H9 (cell line): Measurements from ENCODE around the gene NEMP2. TPM values are rescaled to one million over a fixed set of nuclear protein-coding genes. Genes with fewer than 3 reads are reported as not detected.

ENCODE experiments used
- DNase-seq: peaks from one replicate; pipeline ENCODE4 v3.0.0-alpha.2; 2017
- H2AFZ ChIP-seq: one replicate; pipeline ENCODE4 v1.6.1; 2013; ENCODE audit warnings: mild to moderate bottlenecking, low read length, control low read depth, moderate library complexity
- H2AK5ac ChIP-seq: 2 replicates; pipeline ENCODE4 v1.6.1; 2013; ENCODE audit warnings: low read length, control low read depth, mixed read lengths; ENCODE audit not compliant: insufficient read length
- H2BK120ac ChIP-seq: one replicate; pipeline ENCODE4 v1.6.1; 2013; ENCODE audit warnings: low read depth, mild to moderate bottlenecking, low read length, control low read depth, inconsistent platforms; ENCODE audit not compliant: poor library complexity, severe bottlenecking
- H2BK12ac ChIP-seq: 2 replicates; pipeline ENCODE4 v1.6.1; 2013; ENCODE audit warnings: low read length, control low read depth, mixed read lengths, low read depth; ENCODE audit not compliant: insufficient read length
- H2BK15ac ChIP-seq: 2 replicates; pipeline ENCODE4 v1.6.1; 2013; ENCODE audit warnings: low read depth, low read length, control low read depth
- H2BK20ac ChIP-seq: one replicate; pipeline ENCODE4 v1.6.1; 2013; ENCODE audit warnings: low read depth, mild to moderate bottlenecking, low read length, control low read depth, inconsistent platforms; ENCODE audit not compliant: poor library complexity, severe bottlenecking
- H2BK5ac ChIP-seq: 2 replicates; pipeline ENCODE4 v1.6.1; 2013; ENCODE audit warnings: low read length, control low read depth, mixed read lengths; ENCODE audit not compliant: insufficient read length
- H3K14ac ChIP-seq: 2 replicates; pipeline ENCODE4 v1.6.1; 2013; ENCODE audit warnings: low read length, control low read depth; ENCODE audit not compliant: insufficient read depth
- H3K18ac ChIP-seq: 2 replicates; pipeline ENCODE4 v1.6.1; 2013; ENCODE audit warnings: low read depth, mild to moderate bottlenecking, mixed read lengths, low read length, control low read depth; ENCODE audit not compliant: insufficient read length
- H3K23ac ChIP-seq: 2 replicates; pipeline ENCODE4 v1.6.1; 2013; ENCODE audit warnings: low read length, control low read depth, mixed read lengths, low read depth; ENCODE audit not compliant: insufficient read length
- H3K23me2 ChIP-seq: 2 replicates; pipeline ENCODE4 v1.6.1; 2013; ENCODE audit warnings: low read depth, mild to moderate bottlenecking, mixed read lengths, low read length, control low read depth; ENCODE audit not compliant: insufficient read length, poor library complexity, severe bottlenecking
- H3K27ac ChIP-seq: 2 replicates; pipeline ENCODE4 v1.5.1; 2013; ENCODE audit warnings: low read length, control low read depth, mixed read lengths, low read depth; ENCODE audit not compliant: insufficient read length
- H3K27me3 ChIP-seq: 2 replicates; pipeline ENCODE4 v1.6.1; 2013; ENCODE audit warnings: low read length, control low read depth, inconsistent platforms; ENCODE audit not compliant: insufficient read depth
- H3K4ac ChIP-seq: 2 replicates; pipeline ENCODE4 v1.6.1; 2013; ENCODE audit warnings: low read depth, mild to moderate bottlenecking, control low read depth, inconsistent platforms, low read length, moderate library complexity
- H3K4me1 ChIP-seq: 2 replicates; pipeline ENCODE4 v1.6.1; 2013; ENCODE audit warnings: low read length, control low read depth, inconsistent platforms; ENCODE audit not compliant: insufficient read depth
- H3K4me2 ChIP-seq: 2 replicates; pipeline ENCODE4 v1.6.1; 2013; ENCODE audit warnings: low read length, control low read depth, mixed read lengths; ENCODE audit not compliant: insufficient read length, insufficient read depth
- H3K56ac ChIP-seq: 2 replicates; pipeline ENCODE4 v1.6.1; 2013; ENCODE audit warnings: low read depth, mild to moderate bottlenecking, mixed read lengths, low read length, control low read depth; ENCODE audit not compliant: insufficient read length
- H3K79me1 ChIP-seq: 2 replicates; pipeline ENCODE4 v1.6.1; 2013; ENCODE audit warnings: low read depth, mild to moderate bottlenecking, moderate library complexity, low read length, control low read depth, inconsistent platforms; ENCODE audit not compliant: insufficient read depth, poor library complexity, severe bottlenecking
- H3K79me2 ChIP-seq: 2 replicates; pipeline ENCODE4 v1.6.1; 2013; ENCODE audit warnings: low read length, control low read depth, inconsistent platforms; ENCODE audit not compliant: insufficient read depth
- H3K9ac ChIP-seq: 2 replicates; pipeline ENCODE4 v1.6.1; 2013; ENCODE audit warnings: low read length, control low read depth, mixed read lengths; ENCODE audit not compliant: insufficient read length; ENCODE audit errors: extremely low read depth
- H3K9me3 ChIP-seq: one replicate; pipeline ENCODE4 v1.6.1; 2013; ENCODE audit warnings: low read depth, low read length, inconsistent platforms; ENCODE audit not compliant: control insufficient read depth
- H3T11ph ChIP-seq: one replicate; pipeline ENCODE4 v1.6.1; 2013; ENCODE audit warnings: mild to moderate bottlenecking, low read length, control low read depth, inconsistent platforms
- H4K20me1 ChIP-seq: one replicate; pipeline ENCODE4 v1.6.1; 2013; ENCODE audit not compliant: control insufficient read depth, insufficient read length, insufficient read depth
- H4K5ac ChIP-seq: 2 replicates; pipeline ENCODE4 v1.6.1; 2013; ENCODE audit warnings: low read depth, mild to moderate bottlenecking, mixed read lengths, low read length, control low read depth; ENCODE audit not compliant: insufficient read length
- H4K8ac ChIP-seq: replicated peaks from 2 replicates; pipeline ENCODE4 v1.6.1; 2013; ENCODE audit warnings: low read length, control low read depth, mixed read lengths, low read depth; ENCODE audit not compliant: insufficient read length
- H4K91ac ChIP-seq: 2 replicates; pipeline ENCODE4 v1.6.1; 2013; ENCODE audit warnings: low read depth, mild to moderate bottlenecking, moderate library complexity, mixed read lengths, low read length, control low read depth; ENCODE audit not compliant: insufficient read length
- H3K27ac Mint-ChIP-seq, 3 experiments: 2 replicates in 2 of 3; 3 replicates in 1 of 3; pipeline ENCODE4 v1.8.0; 2020 to 2021; ENCODE audit warnings: mixed read lengths in 3 of 3, mild to moderate bottlenecking in 1 of 3, moderate library complexity in 1 of 3
- H3K27me3 Mint-ChIP-seq: 2 replicates; pipeline ENCODE4 v1.8.0; 2021; ENCODE audit warnings: low read depth, mild to moderate bottlenecking, moderate library complexity, mixed read lengths
- H3K36me3 Mint-ChIP-seq, 3 experiments: 2 replicates in 2 of 3; 3 replicates in 1 of 3; pipeline ENCODE4 v1.8.0; 2020 to 2021; ENCODE audit warnings: low read depth in 3 of 3, mixed read lengths in 3 of 3; ENCODE audit not compliant: insufficient read depth in 1 of 3
- H3K4me1 Mint-ChIP-seq, 2 experiments: 2 replicates each; pipeline ENCODE4 v1.8.0; 2020; ENCODE audit warnings: mixed read lengths in 2 of 2
- H3K4me3 Mint-ChIP-seq, 2 experiments: 2 replicates in 1 of 2; 3 replicates in 1 of 2; pipeline ENCODE4 v1.8.0; 2020 to 2021; ENCODE audit warnings: mild to moderate bottlenecking in 2 of 2, mixed read lengths in 2 of 2, moderate library complexity in 1 of 2
- H3K9me3 Mint-ChIP-seq, 2 experiments: 2 replicates in 1 of 2; 3 replicates in 1 of 2; pipeline ENCODE4 v1.8.0; 2020; ENCODE audit warnings: mild to moderate bottlenecking in 2 of 2, mixed read lengths in 2 of 2, moderate library complexity in 1 of 2
- WGBS: extraction: QIAGEN DNeasy Blood & Tissue Kit; methylation state at CpG from one replicate; pipeline ENCODE4 v1.1.7; 2013; ENCODE audit warnings: missing lambda C conversion rate, low lambda C conversion rate, mixed read lengths; ENCODE audit not compliant: insufficient read length; ENCODE audit errors: extremely low coverage; 5-methylcytosine and 5-hydroxymethylcytosine counted together
- total RNA-seq: library from RNA; stranded (reverse); gene quantifications from 2 replicates; pipeline ENCODE4 v1.2.1, GENCODE V29; 2021
- TF ChIP-seq, protein P1 (sequence below): fragments of 200-600 bp; sonication (generic); conservative IDR thresholded peaks from 3 replicates; pipeline ENCODE4 v1.8.0; 2021; ENCODE audit warnings: antibody characterized with exemption, mild to moderate bottlenecking

The NEMP2 gene
- total RNA-seq, 1 experiment from 2014 or later, result 5.3 TPM

DNA sequence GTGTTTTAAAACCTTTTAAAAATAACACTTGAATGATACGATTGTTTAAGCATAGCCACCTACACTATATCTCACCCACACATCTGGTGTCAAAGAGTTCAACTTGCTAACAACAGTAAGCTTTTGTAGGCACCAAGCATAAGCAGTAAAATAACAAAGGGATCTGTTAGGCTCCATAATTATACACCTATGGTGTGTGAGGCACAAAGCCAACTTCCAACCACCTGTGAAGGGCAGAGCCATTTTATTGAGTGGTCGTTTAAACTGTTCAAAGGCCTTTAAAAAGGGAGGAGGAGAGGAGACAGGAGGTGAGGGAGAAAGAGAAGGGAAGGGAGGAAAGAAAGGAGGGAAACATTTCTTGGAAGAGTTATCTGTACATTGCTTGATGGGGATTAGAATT, 27.9 kb downstream of the NEMP2 start:
- Histone ChIP-seq H2BK12ac (no peak overlapping the region), H4K5ac (no peak overlapping the region), H2BK15ac (no peak overlapping the region), H3K18ac (no peak overlapping the region), H2AFZ (no peak overlapping the region), H4K20me1 (no peaks in the 10 kb centered on the region), H2BK120ac (no peak overlapping the region), H3K4me2 (no peak overlapping the region), H3K56ac (no peak overlapping the region), H3K23ac (no peak overlapping the region), H3T11ph (no peak overlapping the region), H4K91ac (no peak overlapping the region), H3K9ac (no peak overlapping the region), H3K23me2 (no peaks in the 10 kb centered on the region), H2BK20ac (no peak overlapping the region), H3K4me1 (no peaks in the 10 kb centered on the region), H3K27ac (no peak overlapping the region), H4K8ac (no peak overlapping the region), H3K4ac (no peak overlapping the region), H2AK5ac (no peak overlapping the region), H2BK5ac (no peak overlapping the region), H3K79me1 (no peaks in the 10 kb centered on the region), H3K79me2 (no peaks in the 10 kb centered on the region), H3K9me3 (no peaks in the 10 kb centered on the region), H3K14ac (no peak overlapping the region), H3K27me3 (no peaks in the 10 kb centered on the region)
- DNase-seq, result no peak
- TF ChIP-seq, protein P1, sequence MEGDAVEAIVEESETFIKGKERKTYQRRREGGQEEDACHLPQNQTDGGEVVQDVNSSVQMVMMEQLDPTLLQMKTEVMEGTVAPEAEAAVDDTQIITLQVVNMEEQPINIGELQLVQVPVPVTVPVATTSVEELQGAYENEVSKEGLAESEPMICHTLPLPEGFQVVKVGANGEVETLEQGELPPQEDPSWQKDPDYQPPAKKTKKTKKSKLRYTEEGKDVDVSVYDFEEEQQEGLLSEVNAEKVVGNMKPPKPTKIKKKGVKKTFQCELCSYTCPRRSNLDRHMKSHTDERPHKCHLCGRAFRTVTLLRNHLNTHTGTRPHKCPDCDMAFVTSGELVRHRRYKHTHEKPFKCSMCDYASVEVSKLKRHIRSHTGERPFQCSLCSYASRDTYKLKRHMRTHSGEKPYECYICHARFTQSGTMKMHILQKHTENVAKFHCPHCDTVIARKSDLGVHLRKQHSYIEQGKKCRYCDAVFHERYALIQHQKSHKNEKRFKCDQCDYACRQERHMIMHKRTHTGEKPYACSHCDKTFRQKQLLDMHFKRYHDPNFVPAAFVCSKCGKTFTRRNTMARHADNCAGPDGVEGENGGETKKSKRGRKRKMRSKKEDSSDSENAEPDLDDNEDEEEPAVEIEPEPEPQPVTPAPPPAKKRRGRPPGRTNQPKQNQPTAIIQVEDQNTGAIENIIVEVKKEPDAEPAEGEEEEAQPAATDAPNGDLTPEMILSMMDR, result no peak
- H3K36me3 Mint-ChIP-seq, result no peaks in the 10 kb centered on the region
- no peak overlapping the region for H3K4me3 Mint-ChIP-seq
- H3K4me1 Mint-ChIP-seq, result peaks cover 0 to 5% of the 10 kb centered on the region in 2 experiments; a peak in 1 of 4 replicates
- H3K27me3 Mint-ChIP-seq, result no peaks in the 10 kb centered on the region; the same call in 1 of the 2 replicates
- H3K27ac Mint-ChIP-seq, result no peak overlapping the region; a peak in 1 of 7 replicates
- WGBS, result no CpG with 5 or more reads among the region's 2 CpGs
- H3K9me3 Mint-ChIP-seq, result no peaks in the 10 kb centered on the region
